OCI-LY7 (cell line): ENCODE measurements around the gene TAOK2. TPM values are rescaled to one million over a fixed set of nuclear protein-coding genes. Genes with fewer than 3 reads are reported as not detected.

Source experiments
- BruUV-seq: library from RNA; stranded (reverse); fragments of 400-500 nt; replicated peaks from 2 replicates; lab custom pipeline; 2021; lab: Mats Ljungman, UMichigan
- CTCF ChIA-PET: fragments of 300-600 bp; sonication (Branson Sonifier 250); formaldehyde crosslinking; loops from one replicate; lab custom pipeline; 2022; ENCODE audit warnings: antibody characterized with exemption; ENCODE audit not compliant: unreplicated experiment; lab: Charles Lee
- POLR2A ChIA-PET: fragments of 300-600 bp; sonication (Branson Sonifier 250); formaldehyde crosslinking; loops from one replicate; lab custom pipeline; 2022; ENCODE audit warnings: antibody characterized with exemption; lab: Charles Lee
- DNase-seq: peaks from one replicate; pipeline ENCODE4 v3.0.0-alpha.2; 2015; ENCODE audit warnings: low spot score
- H2AFZ ChIP-seq: fragments of 200-600 bp; sonication (generic), shearing (Covaris generic); 2 replicates; pipeline ENCODE4 v1.6.1; 2014; ENCODE audit warnings: mild to moderate bottlenecking, antibody characterized with exemption, low read length, moderate library complexity
- H3K27ac ChIP-seq: fragments of 200-600 bp; sonication (generic); 2 replicates; pipeline ENCODE4 v1.5.1; 2014; ENCODE audit warnings: mixed run types, low read depth, mild to moderate bottlenecking, moderate library complexity, low read length, inconsistent platforms; ENCODE audit not compliant: poor library complexity, severe bottlenecking
- H3K36me3 ChIP-seq: fragments of 200-600 bp; sonication (generic); 2 replicates; pipeline ENCODE4 v1.6.1; 2014; ENCODE audit warnings: mild to moderate bottlenecking, antibody characterized with exemption, low read length, moderate library complexity, mixed read lengths; ENCODE audit not compliant: insufficient read depth
- H3K4me1 ChIP-seq: fragments of 200-600 bp; sonication (generic); 2 replicates; pipeline ENCODE4 v1.5.1; 2014; ENCODE audit warnings: mild to moderate bottlenecking, low read length; ENCODE audit not compliant: insufficient read depth, poor library complexity, severe bottlenecking
- H3K4me2 ChIP-seq: fragments of 200-600 bp; sonication (generic); 2 replicates; pipeline ENCODE4 v1.6.1; 2014; ENCODE audit warnings: mild to moderate bottlenecking, low read length
- H3K4me3 ChIP-seq: fragments of 200-600 bp; sonication (generic); 2 replicates; pipeline ENCODE4 v1.5.1; 2014; ENCODE audit warnings: mild to moderate bottlenecking, low read depth, low read length; ENCODE audit not compliant: poor library complexity, severe bottlenecking
- H3K79me2 ChIP-seq: fragments of 200-600 bp; sonication (generic); 2 replicates; pipeline ENCODE4 v1.6.1; 2016; ENCODE audit warnings: low read depth, mild to moderate bottlenecking, low read length, moderate library complexity, mixed read lengths; ENCODE audit not compliant: insufficient read depth
- H3K9me2 ChIP-seq: fragments of 200-600 bp; sonication (generic); 2 replicates; pipeline ENCODE4 v1.6.1; 2016; ENCODE audit warnings: mild to moderate bottlenecking, low read length, mixed read lengths; ENCODE audit not compliant: insufficient read depth
- H3K9me3 ChIP-seq: fragments of 200-600 bp; sonication (generic); 2 replicates; pipeline ENCODE4 v1.6.1; 2014; ENCODE audit warnings: mild to moderate bottlenecking, mixed run types, low read length, mixed read lengths
- H4K20me1 ChIP-seq: fragments of 200-600 bp; sonication (generic); 2 replicates; pipeline ENCODE4 v1.6.1; 2014; ENCODE audit warnings: mild to moderate bottlenecking, antibody characterized with exemption, low read length, moderate library complexity, mixed read lengths; ENCODE audit not compliant: insufficient read depth
- CTCF ChIP-seq: fragments of 200-600 bp; sonication (generic); conservative IDR thresholded peaks from 2 replicates; pipeline ENCODE4 v1.5.1; 2014; ENCODE audit warnings: mild to moderate bottlenecking, antibody characterized with exemption, low read length, moderate library complexity, mixed read lengths
- EZH2phosphoT487 ChIP-seq: fragments of 200-600 bp; sonication (generic); IDR thresholded peaks from 2 replicates; pipeline ENCODE4 v1.6.1; 2018; ENCODE audit warnings: low read depth, borderline replicate concordance, mild to moderate bottlenecking, mixed run types, antibody characterized with exemption, low read length, moderate library complexity, mixed read lengths
- intact Hi-C: fragments of 100-400 bp; cut with micrococcal nuclease; formaldehyde crosslinking; loops from one replicate; pipeline ENCODE4 v1.10.0; 2022; ENCODE audit not compliant: unreplicated experiment
- total RNA-seq, 2 experiments: library from RNA; depleted of rRNA in 1 of 2; stranded (reverse); fragments of >200 nt in 1 of 2; shearing (Covaris generic) in 1 of 2; gene quantifications; 2 replicates each; pipeline ENCODE4 v1.2.3, GENCODE V29; 2014 to 2022

The TAOK2 gene
- total RNA-seq, 2 experiments from 2014 or later: 31.7 to 45.0 TPM

GRCh38 chr16:29950806-29951461, 22.7 kb upstream of the TAOK2 start:
- Histone ChIP-seq H3K4me3 (no peak overlapping the region), H3K9me3 (peaks cover 18% of the 10 kb centered on the region; the same call in 1 of the 2 replicates), H3K9me2 (no peaks in the 10 kb centered on the region), H3K4me2 (no peak overlapping the region), H3K36me3 (no peaks in the 10 kb centered on the region), H4K20me1 (no peaks in the 10 kb centered on the region), H3K4me1 (peaks cover 26% of the 10 kb centered on the region), H3K27ac (no peak overlapping the region), H2AFZ (no peak overlapping the region), H3K79me2 (no peaks in the 10 kb centered on the region)
- POLR2A ChIA-PET: no interaction called here
- BruUV-seq: no TSS peak
- CTCF ChIA-PET: no interaction called here
- TF ChIP-seq CTCF (no peak), EZH2phosphoT487 (no peak)
- intact Hi-C loops: no loop called here
- DNase-seq: no peak

- TF ChIP-seq CTCF (no peak), EZH2phosphoT487 (no peak)
- CTCF ChIA-PET: no interaction called here
- Histone ChIP-seq H2AFZ (no peak overlapping the region), H3K27ac (no peak overlapping the region), H3K79me2 (no peaks in the 10 kb centered on the region), H3K9me3 (peaks cover 18% of the 10 kb centered on the region; the same call in 1 of the 2 replicates), H4K20me1 (no peaks in the 10 kb centered on the region), H3K4me1 (peaks cover 30% of the 10 kb centered on the region), H3K9me2 (no peaks in the 10 kb centered on the region), H3K4me3 (no peak overlapping the region), H3K36me3 (no peaks in the 10 kb centered on the region), H3K4me2 (no peak overlapping the region)
- no TSS peak for BruUV-seq
- intact Hi-C loops: no loop called here
- no peak for DNase-seq
- POLR2A ChIA-PET: interaction anchor here (0.6 kb wide), 1 partner anchor 42 kb away, joined by 3 read pairs; no protein-coding TSS in a partner anchor
Measured at GRCh38 chr16:29951625-29952365, 21.9 kb upstream of the TAOK2 start.
